ENCODE data around the gene TKT.

TKT gene

DNA sequence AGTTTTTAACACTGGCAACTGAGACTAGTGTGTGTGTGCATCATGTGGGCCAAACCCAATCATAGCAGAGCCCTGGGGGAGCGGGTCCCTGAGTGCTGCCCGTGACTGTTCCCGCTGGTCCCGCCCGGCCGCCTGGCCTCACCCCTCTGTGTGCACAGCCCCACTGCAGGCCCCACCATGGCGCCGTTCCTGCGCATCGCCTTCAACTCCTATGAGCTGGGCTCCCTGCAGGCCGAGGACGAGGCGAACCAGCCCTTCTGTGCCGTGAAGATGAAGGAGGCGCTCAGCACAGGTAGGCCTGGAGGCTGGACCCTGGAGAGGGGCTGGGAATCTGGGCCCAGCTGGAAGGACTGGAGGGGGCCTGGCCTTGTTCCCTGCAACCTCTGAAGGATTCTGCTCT lies 77.6 kb downstream of the TKT start:
- no peak for DNase-seq (ENCODE audit: low spot score)

DNA sequence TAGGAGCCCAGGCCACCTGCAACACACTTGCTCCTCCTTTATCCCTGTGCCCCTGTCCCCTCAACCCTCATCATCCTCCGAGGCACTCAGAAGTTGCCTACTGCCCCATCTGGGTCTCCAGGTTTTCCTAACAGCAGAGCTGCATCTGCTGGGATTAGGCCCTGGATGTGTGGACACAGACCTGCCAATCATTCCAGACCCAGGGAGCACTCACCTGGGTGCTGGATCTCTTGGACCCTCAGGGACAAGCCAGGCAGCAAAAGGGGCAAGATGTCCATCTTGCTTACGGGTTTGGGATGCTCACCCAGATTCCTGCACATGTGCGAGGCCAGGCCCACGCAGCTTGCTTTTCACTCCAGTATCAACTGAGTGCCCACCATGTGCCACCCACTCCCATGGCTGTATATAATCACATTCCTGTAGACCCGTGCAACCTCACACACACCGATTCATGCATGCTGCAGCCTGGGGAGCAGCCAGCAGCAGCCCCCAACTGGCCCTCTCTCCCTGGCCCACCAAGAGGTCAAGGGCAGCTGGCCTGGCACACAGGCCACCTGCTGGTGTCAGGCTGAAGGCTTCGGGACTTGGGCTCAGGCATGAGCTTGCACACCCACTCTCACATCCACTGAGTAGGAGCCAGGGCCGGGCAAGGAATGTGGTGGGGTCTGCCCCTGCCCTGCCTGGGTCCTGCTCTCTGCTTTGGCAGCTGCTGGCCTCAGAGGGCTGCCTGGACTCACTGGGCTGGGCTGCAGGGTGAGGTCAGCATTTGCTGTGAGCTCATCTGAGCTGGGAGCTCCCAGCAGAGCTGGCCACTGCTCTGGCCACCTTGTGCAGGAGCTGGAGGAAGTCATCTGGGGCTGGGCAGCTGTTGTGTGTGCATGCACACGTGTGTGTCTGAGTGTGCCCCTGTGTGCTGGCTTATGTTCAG lies 79.9 kb downstream of the TKT start:
- no peak for DNase-seq (ENCODE audit: low spot score)
